AG20443 (cell line): ENCODE measurements around the gene SELPLG.
"Not testable (repeated sequence)": the region's sequence is repeated elsewhere in the genome, so short reads cannot be mapped to it uniquely, and the experiment has no call there.

Source experiments
- DNase-seq: peaks from one replicate; pipeline ENCODE4 v3.0.0; 2012; ENCODE audit warnings: low spot score, mixed read lengths

SELPLG gene

GRCh38 chr12:108633534-108634248 lies at the start of gene SELPLG:
Gene SELPLG (minus strand): TSS chr12:108633894. CDS start chr12:108624307, 9,587 bp downstream.
- DNase-seq: no peak

GRCh38 chr12:108681317-108681716 lies 47.6 kb upstream of the SELPLG start:
- no peak for DNase-seq

GRCh38 chr12:108679106-108679681 lies 45.5 kb upstream of the SELPLG start:
- no peak for DNase-seq

GRCh38 chr12:108678104-108678730 lies 44.5 kb upstream of the SELPLG start:
- no peak for DNase-seq

- no peak for DNase-seq
Observed at GRCh38 chr12:108677381-108677780, 43.7 kb upstream of the SELPLG start.

GRCh38 chr12:108676707-108677106 lies 43.0 kb upstream of the SELPLG start:
- no peak for DNase-seq

- no peak for DNase-seq
Observed at GRCh38 chr12:108675792-108676191, 42.1 kb upstream of the SELPLG start.

GRCh38 chr12:108672054-108672453 lies 38.4 kb upstream of the SELPLG start:
- no peak for DNase-seq

GRCh38 chr12:108671110-108671509 lies 37.4 kb upstream of the SELPLG start:
- no peak for DNase-seq

- DNase-seq: no peak
Observed at GRCh38 chr12:108670066-108670631, 36.5 kb upstream of the SELPLG start.

GRCh38 chr12:108668542-108668941 lies 34.8 kb upstream of the SELPLG start:
- no peak for DNase-seq

- DNase-seq: no peak
Observed at GRCh38 chr12:108668063-108668462, 34.4 kb upstream of the SELPLG start.

GRCh38 chr12:108667349-108667748 lies 33.7 kb upstream of the SELPLG start:
- DNase-seq: no peak

- peak; percentile 52 for DNase-seq
Observed at GRCh38 chr12:108666401-108666881, 32.7 kb upstream of the SELPLG start.

- DNase-seq: no peak
Observed at GRCh38 chr12:108665608-108666202, 32.0 kb upstream of the SELPLG start.

- peak; percentile 87 for DNase-seq
Observed at GRCh38 chr12:108664338-108665258, 30.9 kb upstream of the SELPLG start.

GRCh38 chr12:108663324-108664015 lies 29.8 kb upstream of the SELPLG start:
- no peak for DNase-seq

GRCh38 chr12:108658115-108658514 lies 24.4 kb upstream of the SELPLG start:
- DNase-seq: not testable (repeated sequence)

- DNase-seq: no peak
Observed at GRCh38 chr12:108657130-108657745, 23.5 kb upstream of the SELPLG start.

GRCh38 chr12:108656247-108656646 lies 22.6 kb upstream of the SELPLG start:
- not testable (repeated sequence) for DNase-seq
